ENCODE data around the gene SEMA5A. TPM values are rescaled to one million over a fixed set of nuclear protein-coding genes. Genes with fewer than 3 reads are reported as not detected.

SEMA5A gene
- total RNA-seq, 3 donors from 2014 or later = 0.03 to 0.26 (median 0.14) TPM

DNA sequence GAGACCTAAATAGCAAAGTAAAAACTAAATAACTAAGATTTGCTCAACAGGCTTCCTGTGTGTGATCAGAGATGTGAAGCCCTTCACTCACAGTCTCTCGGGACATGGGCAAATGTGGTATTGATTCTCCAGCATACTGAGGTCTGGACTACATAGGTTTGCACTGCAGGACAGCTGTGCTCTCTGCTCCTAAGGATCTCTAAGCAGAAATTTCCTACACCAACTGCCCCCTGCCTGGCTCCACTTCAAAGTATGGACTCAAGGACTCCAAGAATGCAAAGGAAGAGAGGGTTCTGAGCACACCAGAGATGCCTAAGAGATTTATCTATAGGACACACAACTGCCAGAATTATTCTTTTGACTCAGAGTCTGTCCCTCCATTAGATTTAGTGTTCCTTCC is 487.2 kb downstream of the SEMA5A start:
- H3K27me3 Mint-ChIP-seq (ENCODE audit: low read depth) = no peaks in the 10 kb centered on the region
- no peaks in the 10 kb centered on the region for H3K36me3 Mint-ChIP-seq (ENCODE audit: insufficient read depth)
- H3K4me3 Mint-ChIP-seq = no peak overlapping the region
- DNase-seq = no peak
- H3K9me3 Mint-ChIP-seq = no peaks in the 10 kb centered on the region
- no peak for ATAC-seq
- H3K4me1 Mint-ChIP-seq (ENCODE audit: low read depth) = no peaks in the 10 kb centered on the region

DNA sequence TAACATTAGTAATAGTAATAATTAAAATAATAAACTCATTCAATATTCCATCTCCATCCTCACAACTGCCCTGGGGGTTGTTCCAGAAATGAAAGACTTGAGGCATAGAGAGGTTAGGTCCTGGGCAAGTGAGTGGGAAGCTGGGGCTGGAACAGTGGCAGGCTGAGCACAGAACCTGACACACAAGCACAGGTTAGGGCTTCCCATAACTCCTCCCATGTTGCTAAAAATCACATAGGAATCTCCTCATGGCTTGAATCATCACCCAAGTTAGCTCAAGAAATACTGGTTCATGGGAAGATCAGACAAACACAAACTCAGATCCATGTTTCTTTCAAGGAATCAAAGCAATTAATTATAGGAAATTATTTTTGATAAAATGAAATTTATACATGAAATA is 487.7 kb downstream of the SEMA5A start:
- Mint-ChIP-seq H3K9me3 (no peaks in the 10 kb centered on the region), H3K27me3 (ENCODE audit: low read depth) (no peaks in the 10 kb centered on the region), H3K4me1 (ENCODE audit: low read depth) (no peaks in the 10 kb centered on the region), H3K36me3 (ENCODE audit: insufficient read depth) (no peaks in the 10 kb centered on the region), H3K4me3 (no peak overlapping the region)
- no peak for ATAC-seq
- no peak for DNase-seq

DNA sequence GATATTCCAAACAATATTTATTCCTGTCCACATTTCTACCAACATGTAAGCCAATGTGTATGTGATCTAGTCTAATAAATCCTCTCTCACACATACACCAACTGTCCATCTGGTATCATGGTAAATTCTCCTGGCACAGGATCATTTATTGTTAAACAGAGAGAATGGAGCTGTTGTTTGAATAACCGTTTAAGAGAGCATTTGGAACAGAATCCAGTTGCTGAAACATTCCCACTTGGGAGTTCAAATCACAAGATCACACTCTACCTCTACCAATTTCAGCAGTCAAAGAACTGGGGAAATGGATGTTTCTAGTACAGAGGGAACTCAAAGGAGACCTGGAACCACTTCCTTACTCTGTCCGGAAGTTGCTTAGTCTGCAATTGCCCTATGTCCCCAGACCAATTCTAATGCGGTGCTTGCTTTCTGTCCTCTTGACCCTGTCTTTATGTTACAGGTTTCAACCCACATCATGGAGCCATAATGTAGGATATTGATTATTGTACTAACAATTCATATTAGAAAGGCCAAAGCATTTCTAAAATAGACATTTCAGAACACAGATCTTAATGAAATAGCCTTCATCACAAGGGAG is 488.4 kb downstream of the SEMA5A start:
- DNase-seq (no peak), ATAC-seq (no peak)
- no peaks in the 10 kb centered on the region for H3K9me3 Mint-ChIP-seq
- no peaks in the 10 kb centered on the region for H3K4me1 Mint-ChIP-seq (ENCODE audit: low read depth)
- no peak overlapping the region for H3K4me3 Mint-ChIP-seq
- H3K27me3 Mint-ChIP-seq (ENCODE audit: low read depth) = no peaks in the 10 kb centered on the region
- no peaks in the 10 kb centered on the region for H3K36me3 Mint-ChIP-seq (ENCODE audit: insufficient read depth)

DNA sequence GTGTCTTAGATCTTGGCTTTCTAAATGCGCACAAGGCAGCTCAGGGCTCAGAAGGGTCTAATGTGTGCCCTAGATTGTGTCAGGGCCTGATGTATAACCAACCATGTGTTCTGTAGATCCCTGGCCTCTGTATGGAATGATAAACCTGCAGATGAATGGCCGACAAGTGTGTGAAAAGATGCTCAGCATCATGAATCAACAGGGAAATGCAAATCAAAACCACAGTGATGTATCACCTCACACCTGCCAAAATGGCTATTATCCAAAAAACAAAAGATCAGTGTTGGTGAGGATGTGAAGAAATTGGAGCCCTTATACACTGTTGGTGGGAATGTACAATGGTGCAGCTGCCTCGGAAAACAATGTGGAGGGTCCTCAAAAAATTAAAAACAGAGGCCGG is 489.8 kb downstream of the SEMA5A start:
- DNase-seq (no peak), ATAC-seq (no peak)
- no peaks in the 10 kb centered on the region for H3K27me3 Mint-ChIP-seq (ENCODE audit: low read depth)
- H3K4me1 Mint-ChIP-seq (ENCODE audit: low read depth) = no peaks in the 10 kb centered on the region
- H3K36me3 Mint-ChIP-seq (ENCODE audit: insufficient read depth) = no peaks in the 10 kb centered on the region
- H3K4me3 Mint-ChIP-seq = no peak overlapping the region
- no peaks in the 10 kb centered on the region for H3K9me3 Mint-ChIP-seq

DNA sequence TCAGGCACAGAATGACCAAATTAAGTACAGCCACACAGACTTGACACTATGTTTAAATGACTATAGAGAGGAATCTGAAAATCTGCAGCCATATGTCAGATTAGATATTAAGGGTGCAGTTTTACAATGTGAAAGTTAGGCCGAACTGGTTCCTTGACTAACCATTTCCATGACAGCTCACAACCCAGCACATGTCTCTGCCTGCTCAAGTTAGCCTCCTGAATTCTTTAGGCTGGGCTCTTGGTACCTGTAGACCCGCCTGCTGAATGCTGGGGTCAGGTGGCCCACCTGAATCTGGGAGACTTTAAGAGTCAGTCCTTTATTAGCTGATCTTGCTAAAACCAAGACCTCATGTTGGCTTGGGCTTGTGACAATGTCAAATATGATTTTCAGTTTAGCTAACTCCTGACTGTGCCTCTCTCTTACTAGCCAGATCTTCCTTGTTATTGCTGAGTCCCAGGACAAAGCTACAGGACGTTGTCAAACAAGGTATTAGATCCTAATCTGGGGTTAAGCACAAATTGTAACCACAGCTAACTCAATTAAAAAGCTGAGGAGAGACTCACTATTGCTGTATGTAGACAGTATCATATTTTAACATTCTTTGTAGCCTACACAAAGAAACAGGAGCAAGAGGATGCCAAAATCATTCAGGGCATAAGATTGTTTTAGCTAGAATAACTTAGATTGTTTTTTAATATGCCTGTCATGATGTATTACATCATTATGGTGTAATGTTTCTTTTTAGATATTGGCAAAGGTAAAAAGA is 490.9 kb downstream of the SEMA5A start:
- H3K36me3 Mint-ChIP-seq (ENCODE audit: insufficient read depth) = no peaks in the 10 kb centered on the region
- no peaks in the 10 kb centered on the region for H3K27me3 Mint-ChIP-seq (ENCODE audit: low read depth)
- peaks cover 3% of the 10 kb centered on the region for H3K9me3 Mint-ChIP-seq
- DNase-seq = no peak
- no peak for ATAC-seq
- no peaks in the 10 kb centered on the region for H3K4me1 Mint-ChIP-seq (ENCODE audit: low read depth)
- H3K4me3 Mint-ChIP-seq = no peak overlapping the region

DNA sequence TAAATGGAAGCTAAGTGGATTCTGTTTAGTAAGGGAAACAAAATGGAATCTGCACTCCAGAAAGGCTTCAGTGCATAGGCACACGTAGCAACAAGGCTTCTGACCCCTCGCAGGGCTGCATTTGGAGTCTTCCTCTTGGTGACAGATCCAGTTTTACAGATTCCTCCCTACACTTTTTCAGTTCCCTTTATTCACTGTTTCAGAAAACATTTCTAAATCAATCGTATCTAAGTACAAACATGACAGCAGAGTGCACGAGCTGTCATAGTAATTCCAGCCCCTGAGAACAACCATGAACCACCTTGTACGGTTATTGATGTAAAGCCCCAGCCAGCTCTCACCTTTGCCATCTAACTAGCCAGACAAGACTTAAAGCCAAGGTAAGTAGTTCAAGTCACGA is 491.6 kb downstream of the SEMA5A start:
- Mint-ChIP-seq H3K9me3 (peaks cover 3% of the 10 kb centered on the region), H3K36me3 (ENCODE audit: insufficient read depth) (no peaks in the 10 kb centered on the region), H3K4me3 (no peak overlapping the region), H3K4me1 (ENCODE audit: low read depth) (no peaks in the 10 kb centered on the region), H3K27me3 (ENCODE audit: low read depth) (no peaks in the 10 kb centered on the region)
- DNase-seq (no peak), ATAC-seq (no peak)

DNA sequence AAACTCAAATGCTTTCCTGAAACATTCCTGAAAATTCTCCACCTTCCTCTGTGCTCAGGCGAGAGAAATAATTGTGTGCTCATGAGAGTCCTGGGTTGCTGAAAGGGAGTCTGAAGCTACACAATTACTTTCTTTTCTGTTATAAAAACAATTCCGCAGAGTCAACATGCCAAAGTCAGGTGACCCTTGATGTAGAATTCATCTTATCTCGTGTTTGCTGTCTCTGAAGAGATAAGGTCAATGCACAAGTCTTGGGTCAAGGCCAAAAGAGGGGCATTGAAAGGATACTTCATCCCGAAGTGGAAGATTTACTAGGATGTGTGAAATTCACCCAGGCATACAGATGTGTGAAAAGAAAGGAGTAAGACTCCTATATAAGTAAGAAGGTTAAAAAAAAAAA is 493.5 kb downstream of the SEMA5A start:
- no peak overlapping the region for H3K4me3 Mint-ChIP-seq

DNA sequence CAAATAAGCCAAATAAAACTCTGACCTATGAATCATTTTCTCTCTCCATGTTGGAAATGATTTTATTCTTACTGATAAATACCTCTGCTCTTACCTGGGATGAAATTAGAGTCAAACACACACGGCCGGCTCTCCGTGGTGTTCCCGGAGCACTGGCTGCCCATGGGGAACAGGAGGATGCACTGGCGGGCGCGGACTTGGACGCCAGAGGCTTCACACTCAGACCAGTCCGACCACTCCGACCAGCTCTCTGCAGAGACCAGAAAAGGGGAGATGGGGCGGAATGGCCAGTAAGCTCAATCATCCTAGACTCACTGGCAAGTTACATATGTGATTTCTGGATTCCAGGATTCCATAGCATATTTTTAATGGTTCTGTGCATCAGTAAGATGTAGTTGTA is 494.1 kb downstream of the SEMA5A start:
- no peaks in the 10 kb centered on the region for H3K27me3 Mint-ChIP-seq (ENCODE audit: low read depth)
- no peak for ATAC-seq
- H3K4me3 Mint-ChIP-seq = no peak overlapping the region
- no peaks in the 10 kb centered on the region for H3K4me1 Mint-ChIP-seq (ENCODE audit: low read depth)
- no peaks in the 10 kb centered on the region for H3K36me3 Mint-ChIP-seq (ENCODE audit: insufficient read depth)
- no peak for DNase-seq
- H3K9me3 Mint-ChIP-seq = peaks cover 9% of the 10 kb centered on the region

More for the DNA sequence above, 493.5 kb downstream of the SEMA5A start:
- no peaks in the 10 kb centered on the region for H3K36me3 Mint-ChIP-seq (ENCODE audit: insufficient read depth)
- no peaks in the 10 kb centered on the region for H3K27me3 Mint-ChIP-seq (ENCODE audit: low read depth)
- ATAC-seq (no peak), DNase-seq (no peak)
- H3K4me1 Mint-ChIP-seq (ENCODE audit: low read depth) = no peaks in the 10 kb centered on the region
- H3K9me3 Mint-ChIP-seq = peaks cover 4% of the 10 kb centered on the region

DNA sequence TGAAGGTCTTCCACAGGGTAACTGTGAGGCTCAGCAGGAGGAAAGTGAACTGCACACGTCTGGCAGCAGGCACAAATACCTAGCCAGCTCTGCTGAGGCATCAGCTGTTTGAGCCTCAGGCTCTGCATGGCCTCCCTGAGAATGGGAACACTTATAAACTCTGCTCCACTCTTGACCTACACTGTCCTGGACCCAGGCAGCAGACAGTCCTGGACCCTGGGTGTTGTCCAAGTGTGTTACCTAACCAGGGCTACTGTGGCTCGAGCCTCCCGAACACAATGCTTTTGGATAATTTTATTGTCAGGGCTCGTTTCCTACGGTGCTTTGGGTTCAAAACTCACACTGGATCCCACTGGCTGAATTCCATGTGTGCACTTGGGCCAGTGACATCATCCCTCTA is 497.9 kb downstream of the SEMA5A start:
- Mint-ChIP-seq H3K36me3 (ENCODE audit: insufficient read depth) (no peaks in the 10 kb centered on the region), H3K9me3 (peaks cover 9% of the 10 kb centered on the region), H3K4me3 (no peak overlapping the region), H3K4me1 (ENCODE audit: low read depth) (no peaks in the 10 kb centered on the region), H3K27me3 (ENCODE audit: low read depth) (no peaks in the 10 kb centered on the region)
- no peak for ATAC-seq
- no peak for DNase-seq

DNA sequence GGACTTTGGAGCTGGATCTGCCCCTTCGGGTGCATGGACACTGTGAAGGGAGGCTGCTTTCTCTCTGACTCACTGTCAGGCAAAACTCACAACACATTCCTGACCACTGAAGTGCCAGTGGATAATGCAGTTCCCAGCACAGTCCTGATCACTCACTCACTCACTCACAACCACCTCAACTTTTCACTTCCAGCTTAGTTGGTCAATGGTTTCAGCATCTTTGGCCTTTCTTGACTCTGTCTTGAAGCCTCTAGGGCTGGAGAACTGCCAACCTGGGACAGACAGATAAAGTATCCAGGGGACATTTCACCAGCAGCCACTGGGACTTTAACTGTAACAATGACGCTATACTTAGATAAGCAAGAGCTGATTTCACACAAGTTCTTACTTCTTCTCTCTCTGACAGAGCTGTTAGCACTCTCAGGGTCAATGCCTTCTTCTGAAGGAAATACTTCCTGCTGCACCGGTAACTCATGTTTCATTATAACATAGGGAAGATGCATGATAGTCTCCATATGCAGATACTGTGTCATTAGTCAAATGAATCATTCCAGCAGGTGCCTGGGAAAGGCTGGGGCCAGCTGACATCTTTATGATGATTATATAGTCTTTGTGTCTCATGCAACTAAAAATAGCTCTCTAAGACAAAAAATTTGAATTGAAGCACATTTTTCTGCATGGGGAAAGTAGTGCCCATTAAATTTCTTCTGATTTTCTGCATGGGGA is 499.0 kb downstream of the SEMA5A start:
- ATAC-seq (no peak), DNase-seq (no peak)
- Mint-ChIP-seq H3K9me3 (peaks cover 9% of the 10 kb centered on the region), H3K36me3 (ENCODE audit: insufficient read depth) (no peaks in the 10 kb centered on the region), H3K4me1 (ENCODE audit: low read depth) (no peaks in the 10 kb centered on the region), H3K4me3 (no peak overlapping the region), H3K27me3 (ENCODE audit: low read depth) (no peaks in the 10 kb centered on the region)

DNA sequence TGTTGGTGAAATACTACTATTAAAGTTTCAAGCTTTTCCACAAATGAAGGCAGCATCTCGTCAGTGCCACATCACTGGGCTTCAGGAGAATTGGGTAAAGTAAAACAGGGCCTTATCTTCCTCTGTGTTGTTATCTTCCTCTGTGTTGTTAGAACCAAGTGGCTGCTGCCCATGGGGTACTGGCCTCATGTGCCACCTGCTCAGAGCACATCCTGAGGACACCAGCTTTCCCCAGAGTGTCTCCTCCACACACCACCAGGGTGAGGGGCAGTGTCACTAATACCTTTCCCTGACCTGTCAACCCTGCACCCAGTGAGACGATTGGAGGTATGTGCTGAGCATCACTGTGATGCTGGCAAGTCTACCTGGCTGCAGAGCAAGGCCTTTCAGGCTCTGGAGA is 499.9 kb downstream of the SEMA5A start:
- DNase-seq = no peak
- no peaks in the 10 kb centered on the region for H3K4me1 Mint-ChIP-seq (ENCODE audit: low read depth)
- H3K27me3 Mint-ChIP-seq (ENCODE audit: low read depth) = no peaks in the 10 kb centered on the region

DNA sequence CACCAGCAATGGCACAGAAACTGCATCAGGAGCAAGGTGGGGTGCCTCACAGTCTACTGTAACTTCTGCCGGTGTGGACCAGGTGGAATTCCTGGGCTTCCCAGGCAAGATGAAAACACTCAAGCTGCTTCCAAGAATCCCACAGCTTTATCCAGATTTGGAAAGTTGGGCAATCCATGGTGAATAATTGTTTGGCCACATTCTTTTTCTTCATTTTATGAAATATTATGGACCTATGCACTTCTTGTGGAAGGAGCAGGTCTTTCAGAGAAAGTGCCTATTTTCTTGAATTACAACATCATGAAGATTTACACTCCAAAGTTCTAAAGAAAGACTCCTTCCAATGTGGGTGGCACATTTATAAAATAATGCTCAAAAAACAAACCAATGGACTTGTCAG is 503.6 kb downstream of the SEMA5A start:
- Mint-ChIP-seq H3K4me3 (no peak overlapping the region), H3K9me3 (peaks cover 10% of the 10 kb centered on the region)
- no peak for DNase-seq

More for the DNA sequence above, 499.9 kb downstream of the SEMA5A start:
- Mint-ChIP-seq H3K36me3 (ENCODE audit: insufficient read depth) (no peaks in the 10 kb centered on the region), H3K4me3 (no peak overlapping the region), H3K9me3 (peaks cover 9% of the 10 kb centered on the region)
- ATAC-seq = no peak

DNA sequence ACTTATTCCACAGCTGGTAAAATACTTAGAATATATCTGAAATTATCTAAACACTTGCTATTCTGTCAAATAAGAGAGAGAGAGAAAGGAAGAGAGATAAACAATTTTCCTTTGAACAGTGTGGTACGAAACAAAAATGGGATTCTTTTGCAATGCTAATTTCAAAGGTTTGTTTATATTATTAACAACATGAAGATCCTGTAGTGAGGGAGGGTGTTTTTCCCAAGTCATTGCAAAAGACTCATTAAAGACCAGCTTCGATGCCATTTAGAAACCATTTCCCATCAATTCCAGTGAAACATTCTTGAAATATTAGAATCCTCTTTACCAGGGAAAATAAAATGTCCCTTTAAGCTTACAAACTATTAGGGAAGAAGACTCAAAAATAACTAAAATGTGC is 505.4 kb downstream of the SEMA5A start:
- Mint-ChIP-seq H3K4me1 (ENCODE audit: low read depth) (no peaks in the 10 kb centered on the region), H3K4me3 (no peak overlapping the region), H3K9me3 (peaks cover 7% of the 10 kb centered on the region), H3K27me3 (ENCODE audit: low read depth) (no peaks in the 10 kb centered on the region), H3K36me3 (ENCODE audit: insufficient read depth) (no peaks in the 10 kb centered on the region)
- DNase-seq (no peak), ATAC-seq (no peak)

More for the DNA sequence above, 503.6 kb downstream of the SEMA5A start:
- Mint-ChIP-seq H3K4me1 (ENCODE audit: low read depth) (no peaks in the 10 kb centered on the region), H3K27me3 (ENCODE audit: low read depth) (no peaks in the 10 kb centered on the region), H3K36me3 (ENCODE audit: insufficient read depth) (no peaks in the 10 kb centered on the region)
- no peak for ATAC-seq

DNA sequence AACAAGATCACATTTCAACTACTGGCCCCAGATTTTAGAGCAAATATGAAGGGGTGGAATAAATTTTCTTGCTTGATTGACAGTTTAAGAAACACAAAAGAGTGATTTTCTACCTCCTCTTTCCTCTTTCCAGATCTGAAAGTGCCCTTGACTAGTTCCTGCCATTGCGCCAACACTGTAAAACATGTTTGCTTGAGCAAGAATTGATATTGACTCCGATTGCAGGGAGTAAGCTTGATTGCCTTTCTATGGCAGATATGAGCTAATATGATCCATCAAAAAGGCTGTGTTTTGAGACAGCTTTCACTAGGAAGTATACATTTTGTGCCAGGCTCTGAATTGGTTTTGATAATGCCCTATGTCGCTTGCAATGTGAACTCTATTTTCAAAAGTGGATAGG is 508.8 kb downstream of the SEMA5A start:
- ATAC-seq (no peak), DNase-seq (no peak)
- H3K36me3 Mint-ChIP-seq (ENCODE audit: insufficient read depth) = no peaks in the 10 kb centered on the region
- H3K4me3 Mint-ChIP-seq = no peak overlapping the region
- peaks cover 7% of the 10 kb centered on the region for H3K9me3 Mint-ChIP-seq
- H3K27me3 Mint-ChIP-seq (ENCODE audit: low read depth) = no peaks in the 10 kb centered on the region
- no peaks in the 10 kb centered on the region for H3K4me1 Mint-ChIP-seq (ENCODE audit: low read depth)

DNA sequence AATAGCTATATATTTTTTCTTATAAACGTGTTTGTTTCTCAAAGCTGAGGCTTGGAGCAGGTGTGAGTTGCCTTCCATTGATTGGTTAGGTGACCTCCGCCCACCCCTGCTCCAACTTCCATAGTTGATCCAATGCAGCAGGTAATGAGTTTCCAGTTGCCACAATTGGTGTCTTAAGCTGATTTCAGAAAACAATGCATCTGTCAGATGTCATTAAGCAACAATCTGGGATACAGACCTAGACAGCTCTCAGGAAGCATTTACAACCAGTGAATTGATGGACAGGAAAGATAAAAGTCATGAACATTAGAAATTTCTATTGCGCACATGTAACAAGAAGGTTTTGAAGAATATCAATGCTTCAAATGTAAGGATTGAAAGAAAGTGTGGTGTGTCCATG is 510.5 kb downstream of the SEMA5A start:
- ATAC-seq (no peak), DNase-seq (no peak)
- H3K9me3 Mint-ChIP-seq = peaks cover 6% of the 10 kb centered on the region
- no peaks in the 10 kb centered on the region for H3K4me1 Mint-ChIP-seq (ENCODE audit: low read depth)
- H3K27me3 Mint-ChIP-seq (ENCODE audit: low read depth) = no peaks in the 10 kb centered on the region
- H3K4me3 Mint-ChIP-seq = no peak overlapping the region
- no peaks in the 10 kb centered on the region for H3K36me3 Mint-ChIP-seq (ENCODE audit: insufficient read depth)

Measured in activated T-cell treated with anti-CD3 and anti-CD28 coated beads, Interleukin-2, amount 50 U/mL, for 4 hours (primary cell).